Right lobe of liver (tissue), 6 donors: ENCODE data around the gene RERE. TPM values are rescaled to one million over a fixed set of nuclear protein-coding genes. Genes with fewer than 3 reads are reported as not detected.

Experiments used
- ATAC-seq, 4 donors: fragments of 200-7000 bp; cut with Tn5 transposase; one replicate each; pipeline ENCODE4 v1.9.1; 2020; ENCODE audit warnings: mild to moderate bottlenecking in 4 of 4, moderate library complexity in 4 of 4
- DNase-seq, 3 donors: peaks; one replicate each; pipeline ENCODE4 v3.0.0-alpha.2; 2020
- H3K27ac ChIP-seq, 3 donors: fragments of 200-600 bp; one replicate each; pipeline ENCODE4 v1.8.0; 2022
- H3K27me3 ChIP-seq, 2 donors: fragments of 200-600 bp; one replicate each; pipeline ENCODE4 v1.8.0; 2022
- H3K36me3 ChIP-seq, 4 donors: fragments of 200-600 bp; sonication (generic) in 1 of 4; one replicate each; pipeline versions ENCODE4 v1.5.1 to v1.8.0; 2017 to 2022; ENCODE audit warnings: control low read depth in 1 of 4
- H3K4me1 ChIP-seq, 4 donors: fragments of 200-600 bp; sonication (generic) in 1 of 4; one replicate each; pipeline versions ENCODE4 v1.5.1 to v1.8.0; 2017 to 2022; ENCODE audit warnings: control low read depth in 1 of 4
- H3K4me3 ChIP-seq, 3 donors: fragments of 200-600 bp; one replicate each; pipeline ENCODE4 v1.8.0; 2022
- H3K9me3 ChIP-seq, 4 donors: fragments of 200-600 bp; sonication (generic) in 1 of 4; one replicate each; pipeline versions ENCODE4 v1.5.1 to v1.8.0; 2017 to 2022; ENCODE audit warnings: control low read depth in 1 of 4
- POLR2A ChIP-seq: fragments of 450-650 bp; IDR thresholded peaks from one replicate; pipeline ENCODE4 v1.6.1; 2017; ENCODE audit warnings: antibody characterized with exemption, mild to moderate bottlenecking
- WGBS: methylation state at CpG from one replicate; pipeline ENCODE4 v1.1.6; 2018; ENCODE audit warnings: low coverage, low lambda C conversion rate; ENCODE audit not compliant: insufficient coverage; ENCODE audit errors: missing lambda C conversion rate; 5-methylcytosine and 5-hydroxymethylcytosine counted together
- intact Hi-C, 2 donors: fragments of 100-400 bp; cut with DNase I; formaldehyde crosslinking; loops; one replicate each; pipeline versions ENCODE4 v1.11.2 to v1.14.1; 2022
- total RNA-seq, 6 experiments: library from RNA; depleted of rRNA in 2 of 6; stranded (reverse); fragments of >200 nt in 2 of 6; fragmentation: NEBNext Ultra II Directional in 3 of 6; extraction: Animal tissue kit (Norgen Biotek cat#: 25700) in 3 of 6; gene quantifications; one replicate each; pipeline versions ENCODE4 v1.1.0 to v1.2.4, GENCODE V29; 2016 to 2023
- TF ChIP-seq, protein P1 (sequence below), 4 donors: fragments of 200-600 bp in 3 of 4; fragments of 450-650 bp in 1 of 4; IDR thresholded peaks; one replicate each; pipeline versions ENCODE4 v1.5.1 to v1.8.0; 2016 to 2022; ENCODE audit warnings: antibody characterized with exemption in 4 of 4, mild to moderate bottlenecking in 2 of 4
- donor health status: DM: no; HTN: yes; CAD: no.
- donor health status: DM: no; HTN: no; CAD: no.
- donor health status: DM: no; HTN: no; CAD: no.
- donor health status: DM: no; HTN: yes; CAD: no.
- donor health status: DM: no; HTN: yes; CAD: no.

RERE gene
- total RNA-seq, 6 experiments from 2014 or later: 17.5 to 38.4 (median 25.0) TPM

DNA sequence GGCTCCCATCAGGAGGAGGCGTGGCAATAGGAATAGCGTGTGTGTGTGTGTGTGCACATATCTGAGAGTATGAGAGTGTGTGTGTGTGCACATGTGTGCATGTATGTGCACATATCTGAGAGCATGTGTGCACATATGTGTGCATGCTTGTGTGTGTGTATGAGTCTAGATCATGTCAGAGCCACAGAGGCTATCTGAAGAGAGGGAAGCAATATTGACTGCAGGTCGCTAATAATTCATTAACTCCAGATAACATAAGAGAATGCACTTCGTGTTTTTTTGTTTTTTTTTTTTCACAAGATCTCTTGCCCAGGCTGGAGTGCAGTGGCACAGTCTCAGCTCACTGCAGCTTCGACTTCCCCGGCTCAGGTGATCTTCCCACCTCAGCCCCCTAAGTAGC lies 504.2 kb downstream of the RERE start:
- no peaks in the 10 kb centered on the region for H3K36me3 ChIP-seq
- intact Hi-C loops: loop anchor here (5.0 to 10.0 kb wide), 3 partner anchors 48 to 286 kb away; partner anchors contain the start of gene ERRFI1 (in 1 of the 2)
- WGBS: 24% methylated on average over 6 of the region's 6 CpGs
- peak overlapping the region in 2 of 3 donors; percentile 60 to 83 for H3K27ac ChIP-seq
- DNase-seq (no peak), ATAC-seq (peak in 3 of 4 donors; percentile 3 to 10 (median 3))
- peaks cover 0 to 28% (median 13%) of the 10 kb centered on the region in 4 donors for H3K4me1 ChIP-seq
- no peaks in the 10 kb centered on the region for H3K9me3 ChIP-seq
- H3K4me3 ChIP-seq: no peak overlapping the region
- H3K27me3 ChIP-seq: no peaks in the 10 kb centered on the region
- TF ChIP-seq, protein P1, sequence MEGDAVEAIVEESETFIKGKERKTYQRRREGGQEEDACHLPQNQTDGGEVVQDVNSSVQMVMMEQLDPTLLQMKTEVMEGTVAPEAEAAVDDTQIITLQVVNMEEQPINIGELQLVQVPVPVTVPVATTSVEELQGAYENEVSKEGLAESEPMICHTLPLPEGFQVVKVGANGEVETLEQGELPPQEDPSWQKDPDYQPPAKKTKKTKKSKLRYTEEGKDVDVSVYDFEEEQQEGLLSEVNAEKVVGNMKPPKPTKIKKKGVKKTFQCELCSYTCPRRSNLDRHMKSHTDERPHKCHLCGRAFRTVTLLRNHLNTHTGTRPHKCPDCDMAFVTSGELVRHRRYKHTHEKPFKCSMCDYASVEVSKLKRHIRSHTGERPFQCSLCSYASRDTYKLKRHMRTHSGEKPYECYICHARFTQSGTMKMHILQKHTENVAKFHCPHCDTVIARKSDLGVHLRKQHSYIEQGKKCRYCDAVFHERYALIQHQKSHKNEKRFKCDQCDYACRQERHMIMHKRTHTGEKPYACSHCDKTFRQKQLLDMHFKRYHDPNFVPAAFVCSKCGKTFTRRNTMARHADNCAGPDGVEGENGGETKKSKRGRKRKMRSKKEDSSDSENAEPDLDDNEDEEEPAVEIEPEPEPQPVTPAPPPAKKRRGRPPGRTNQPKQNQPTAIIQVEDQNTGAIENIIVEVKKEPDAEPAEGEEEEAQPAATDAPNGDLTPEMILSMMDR (IDR thresholded peaks at IDR 0.05): no peak
- TF ChIP-seq POLR2A: no peak

DNA sequence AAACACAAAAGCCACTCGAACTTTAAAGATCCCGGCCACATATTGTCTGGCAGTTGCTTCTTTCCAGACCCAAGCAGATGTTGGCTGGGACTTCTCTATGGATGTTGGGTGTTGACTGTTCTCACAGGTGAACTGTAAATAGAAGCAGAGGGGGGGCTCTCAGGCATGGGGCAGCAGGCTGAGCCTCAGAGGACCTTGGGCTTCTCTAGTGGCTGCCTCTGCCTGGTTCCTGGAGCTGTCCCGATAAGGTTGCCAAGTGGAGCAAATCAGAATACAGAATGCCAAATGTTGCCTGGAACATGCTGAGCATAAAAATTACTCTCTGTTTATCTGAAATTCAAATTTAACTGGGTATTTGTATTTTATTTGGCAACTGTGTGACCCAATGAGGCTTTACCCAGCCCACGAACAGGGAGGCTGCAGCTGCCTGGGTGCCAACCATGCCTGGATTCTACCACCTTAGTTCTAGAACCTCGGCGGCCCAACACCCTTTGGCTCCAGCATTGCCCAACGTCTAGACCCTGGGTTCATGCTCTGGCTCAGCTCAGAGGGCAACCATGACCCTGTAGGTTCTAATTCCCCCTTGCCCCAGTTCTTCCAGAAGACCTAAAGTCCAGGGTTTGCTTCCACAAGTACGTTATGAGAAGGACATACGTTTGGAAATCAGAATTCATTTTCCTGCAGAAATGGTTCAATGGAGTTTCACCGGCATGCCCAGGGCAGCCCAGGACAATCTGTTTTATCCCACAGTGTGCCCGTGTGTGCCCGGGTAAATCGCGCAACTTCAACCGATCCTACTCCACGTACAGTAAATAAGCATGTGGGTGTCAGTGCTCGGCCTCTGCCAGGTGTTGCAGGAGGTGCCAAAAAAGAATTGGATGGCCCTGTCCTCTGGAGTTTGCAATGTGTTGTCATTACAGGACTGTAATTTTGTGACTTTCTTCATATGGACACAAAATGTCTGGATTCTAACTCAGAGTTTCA lies 504.9 kb downstream of the RERE start:
- Histone ChIP-seq H3K27ac (peak overlapping the region; percentile 47 to 83 (median 60)), H3K36me3 (no peaks in the 10 kb centered on the region), H3K9me3 (no peaks in the 10 kb centered on the region), H3K4me1 (peaks cover 0 to 28% (median 13%) of the 10 kb centered on the region in 4 donors), H3K4me3 (no peak overlapping the region), H3K27me3 (no peaks in the 10 kb centered on the region)
- ATAC-seq (peak; percentile 69 to 88 (median 84)), DNase-seq (peak; percentile 63 to 93 (median 89))
- intact Hi-C loops: loop anchor here (5.0 to 10.0 kb wide), 3 partner anchors 48 to 285 kb away; partner anchors contain the start of gene ERRFI1 (in 1 of the 2)
- WGBS: 56% methylated on average over 17 of the region's 17 CpGs
- TF ChIP-seq, protein P1 (IDR thresholded peaks at IDR 0.05): peak in 1 of 4 donors; percentile 2
- peak; percentile 13 for TF ChIP-seq POLR2A

GRCh38 chr1:8311068-8311718 lies 506.2 kb downstream of the RERE start:
- TF ChIP-seq, protein P1 (IDR thresholded peaks at IDR 0.05): no peak
- TF ChIP-seq POLR2A: no peak
- intact Hi-C loops: loop anchor here (5.0 to 10.0 kb wide), 3 partner anchors 46 to 284 kb away; partner anchors contain the start of gene ERRFI1 (in 1 of the 2)
- Histone ChIP-seq H3K4me1 (peaks cover 0 to 28% (median 13%) of the 10 kb centered on the region in 4 donors), H3K27ac (peak overlapping the region in 2 of 3 donors; percentile 60 to 83), H3K4me3 (no peak overlapping the region), H3K27me3 (no peaks in the 10 kb centered on the region), H3K9me3 (no peaks in the 10 kb centered on the region), H3K36me3 (no peaks in the 10 kb centered on the region)
- DNase-seq (no peak), ATAC-seq (no peak)
- WGBS: 40% methylated on average over 1 of the region's 1 CpG

DNA sequence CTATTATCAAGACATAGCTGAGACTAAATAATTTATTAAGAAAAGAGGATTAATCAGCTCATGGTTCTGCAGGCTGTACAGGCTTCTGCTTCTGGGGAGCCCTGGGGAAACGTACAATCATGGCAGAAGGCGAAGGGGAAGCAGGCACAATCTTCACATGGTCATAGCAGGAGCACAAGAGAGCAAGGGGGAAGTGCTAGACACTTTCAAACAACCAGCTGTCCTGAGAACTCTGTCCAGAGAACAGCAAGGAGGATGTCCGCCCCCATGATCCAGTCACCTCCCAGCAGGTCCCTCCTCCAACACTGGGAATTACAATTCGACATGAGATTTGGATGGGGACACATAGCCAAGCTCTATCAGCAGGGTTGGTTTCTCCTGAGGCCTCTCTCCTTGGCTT lies 509.8 kb downstream of the RERE start:
- H3K36me3 ChIP-seq: no peaks in the 10 kb centered on the region
- 72% methylated on average over 3 of the region's 4 CpGs for WGBS
- no peak for DNase-seq
- peaks cover 0 to 12% (median 5%) of the 10 kb centered on the region in 4 donors for H3K4me1 ChIP-seq
- H3K27ac ChIP-seq: no peak overlapping the region
- no peaks in the 10 kb centered on the region for H3K27me3 ChIP-seq
- intact Hi-C loops: no loop called here
- H3K9me3 ChIP-seq: no peaks in the 10 kb centered on the region
- ATAC-seq: no peak
- no peak overlapping the region for H3K4me3 ChIP-seq
- TF ChIP-seq, protein P1 (IDR thresholded peaks at IDR 0.05): no peak
- no peak for TF ChIP-seq POLR2A
